GM21717 (cell line): ENCODE data around the gene CRLF2.
"Not testable (repeated sequence)": the region's sequence is repeated elsewhere in the genome, so short reads cannot be mapped to it uniquely, and the experiment has no call there.

ENCODE experiments used
- ATAC-seq: cut with Tn5 transposase; IDR thresholded peaks from one replicate; pipeline ENCODE4 v1.9.1; 2021; ENCODE audit warnings: mild to moderate bottlenecking, moderate library complexity; ENCODE audit not compliant: unreplicated experiment

CRLF2 gene

DNA sequence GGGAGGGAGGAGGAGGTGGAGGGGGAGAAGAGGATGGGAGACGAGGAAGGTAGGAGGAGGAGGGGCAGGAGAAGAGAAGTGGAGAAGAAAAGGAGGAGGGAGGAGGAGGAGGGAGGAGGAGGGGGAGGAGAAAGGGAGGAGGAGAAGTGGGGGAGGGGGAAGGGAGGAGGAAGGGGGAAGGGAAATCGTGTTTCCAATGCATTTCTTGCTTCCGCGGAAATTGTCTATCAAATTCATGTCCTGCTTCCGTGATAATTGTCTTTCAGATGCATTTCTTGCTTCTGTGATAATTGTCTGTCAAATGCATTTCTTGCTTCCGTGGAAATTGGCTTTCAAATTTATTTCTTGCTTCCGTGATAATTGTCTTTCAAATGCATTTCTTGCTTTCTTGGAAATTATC lies 43.3 kb downstream of the CRLF2 start:
- ATAC-seq: no peak

DNA sequence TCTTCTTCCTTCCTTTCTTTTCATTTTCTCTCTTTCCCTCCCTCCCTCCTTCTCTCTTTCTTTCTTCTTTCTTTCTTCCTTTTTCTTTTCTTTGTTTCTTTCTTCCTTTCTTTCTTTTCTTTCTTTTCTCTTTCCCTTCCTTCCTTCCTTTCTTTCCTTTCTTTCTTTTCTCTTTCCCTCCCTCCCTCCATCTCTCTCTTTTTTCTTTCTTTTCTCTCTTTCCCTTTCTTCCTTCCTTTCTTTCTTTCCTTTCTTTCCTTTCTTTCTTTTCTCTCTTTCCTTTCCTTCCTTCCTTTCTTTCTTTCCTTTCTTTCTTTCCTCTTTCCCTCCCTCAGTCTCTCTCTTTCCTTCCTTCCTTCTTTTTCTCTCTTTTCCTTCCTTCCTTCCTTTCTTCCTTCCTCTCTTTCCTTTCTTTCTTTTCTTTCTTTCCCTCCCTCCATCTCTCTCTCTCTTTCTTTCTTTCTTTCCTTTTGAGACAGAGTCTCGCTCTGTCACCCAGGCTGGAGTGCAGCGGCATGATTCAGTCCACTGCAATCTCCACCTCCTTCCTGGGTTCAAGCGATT lies 44.4 kb downstream of the CRLF2 start:
- no peak for ATAC-seq

DNA sequence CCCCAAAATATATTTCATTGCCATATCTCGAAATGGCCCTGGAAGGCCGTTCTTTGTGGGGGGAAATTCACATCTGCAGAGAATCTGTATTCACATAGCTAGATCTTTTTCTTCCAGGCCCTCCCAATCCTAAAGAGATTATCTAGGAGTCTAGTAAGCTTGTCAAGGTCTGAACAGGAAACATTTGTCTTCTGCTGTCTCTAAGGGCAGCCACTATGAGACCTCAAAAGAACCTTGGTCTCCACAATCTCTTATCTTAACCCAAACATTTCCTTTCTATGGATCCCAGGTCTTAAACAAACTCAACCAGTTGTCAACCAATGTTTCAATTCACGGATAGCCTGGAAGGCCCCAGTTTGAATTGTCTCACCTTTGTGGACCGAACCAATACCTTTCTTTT lies 45.0 kb downstream of the CRLF2 start:
- no peak for ATAC-seq

DNA sequence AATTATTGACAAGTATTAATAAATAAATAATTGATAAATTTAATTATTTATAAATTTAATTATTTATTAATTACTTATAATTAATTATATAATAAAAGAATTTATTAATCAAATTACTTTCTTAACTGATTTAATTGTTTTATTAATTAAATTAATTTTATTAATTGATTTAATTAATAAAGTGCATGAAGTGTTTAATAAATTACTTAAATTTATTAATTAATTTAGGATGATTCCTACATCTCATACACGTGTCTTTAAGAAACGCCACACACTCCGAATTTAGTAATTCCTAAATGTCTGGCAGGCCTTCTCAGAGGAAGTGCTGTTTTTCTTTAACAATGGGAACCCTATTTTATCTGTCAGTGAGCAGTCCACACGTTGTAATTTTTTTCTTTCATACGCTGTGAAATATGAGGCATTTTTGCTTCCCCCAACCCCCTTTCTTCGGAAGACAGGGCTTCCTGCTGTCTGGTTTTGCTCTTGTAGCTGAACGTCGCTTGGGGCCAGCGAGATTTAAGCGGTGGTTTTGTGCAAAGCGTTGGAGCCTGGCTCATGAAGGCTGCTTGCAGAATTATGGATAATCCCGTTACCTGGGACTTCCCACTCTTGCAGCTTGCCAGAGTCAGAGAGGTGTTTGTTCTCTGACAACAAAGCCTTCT lies 46.8 kb downstream of the CRLF2 start:
- ATAC-seq: no peak

DNA sequence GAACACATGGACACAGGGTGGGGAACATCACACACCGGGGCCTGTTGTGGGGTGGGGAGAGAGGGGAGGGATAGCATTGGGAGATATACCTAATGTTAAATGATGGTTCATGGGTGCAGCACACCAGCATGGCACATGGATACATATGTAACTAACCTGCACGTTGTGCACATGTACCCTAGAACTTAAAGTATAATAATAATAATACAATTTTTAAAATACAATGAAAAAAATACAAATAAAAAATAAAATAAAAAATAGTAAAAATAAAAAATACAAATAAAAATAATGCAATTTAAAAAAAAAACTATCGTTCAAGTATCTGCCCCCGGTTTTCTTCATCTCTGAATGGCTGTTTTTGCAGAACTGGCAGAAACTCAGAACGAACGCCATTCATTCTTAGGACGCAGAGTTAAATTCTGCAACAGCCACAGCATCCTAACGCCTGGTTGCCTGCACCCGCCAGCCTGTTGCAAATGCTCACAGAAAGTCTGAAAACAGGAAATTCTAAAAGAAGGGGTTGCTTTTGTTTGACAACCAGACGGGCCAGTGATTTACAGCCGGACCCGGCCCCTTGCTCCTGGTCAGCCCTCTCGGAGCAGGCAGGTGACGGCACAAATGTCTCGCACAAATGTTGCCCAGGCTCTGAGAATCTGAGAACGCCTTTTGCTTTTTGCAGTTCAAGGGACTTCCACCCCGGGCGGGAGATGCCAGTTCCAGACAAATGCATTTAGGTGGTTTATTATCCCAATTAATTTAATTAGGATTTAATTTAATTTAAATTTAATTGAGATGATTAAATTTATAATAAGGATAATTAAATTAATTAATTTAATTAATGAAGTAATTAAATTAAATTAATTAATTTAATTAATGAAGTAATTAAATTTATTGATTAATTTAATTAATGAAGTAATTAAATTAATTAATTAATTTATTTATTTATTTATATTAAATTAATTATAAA lies 47.8 kb downstream of the CRLF2 start:
- no peak for ATAC-seq

DNA sequence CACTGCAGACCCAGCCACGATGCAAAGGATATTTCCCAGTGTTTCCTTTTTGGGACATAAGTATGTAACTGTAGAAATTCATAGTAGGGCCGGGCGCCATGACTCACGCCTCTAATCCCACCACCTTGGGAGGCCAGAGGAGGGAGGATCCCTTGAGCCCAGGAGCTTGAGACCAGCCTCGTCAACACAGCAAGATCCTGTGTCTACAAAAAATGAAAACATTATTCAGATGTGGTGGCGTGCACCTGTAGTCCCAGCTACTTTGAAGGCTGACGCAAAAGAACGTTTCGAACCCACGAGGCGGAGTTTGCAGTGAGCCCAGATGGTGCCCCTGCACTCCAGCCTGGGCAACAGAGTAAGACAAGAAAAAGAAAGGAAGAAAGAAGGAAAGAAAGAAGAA lies 49.2 kb downstream of the CRLF2 start:
- no peak for ATAC-seq

DNA sequence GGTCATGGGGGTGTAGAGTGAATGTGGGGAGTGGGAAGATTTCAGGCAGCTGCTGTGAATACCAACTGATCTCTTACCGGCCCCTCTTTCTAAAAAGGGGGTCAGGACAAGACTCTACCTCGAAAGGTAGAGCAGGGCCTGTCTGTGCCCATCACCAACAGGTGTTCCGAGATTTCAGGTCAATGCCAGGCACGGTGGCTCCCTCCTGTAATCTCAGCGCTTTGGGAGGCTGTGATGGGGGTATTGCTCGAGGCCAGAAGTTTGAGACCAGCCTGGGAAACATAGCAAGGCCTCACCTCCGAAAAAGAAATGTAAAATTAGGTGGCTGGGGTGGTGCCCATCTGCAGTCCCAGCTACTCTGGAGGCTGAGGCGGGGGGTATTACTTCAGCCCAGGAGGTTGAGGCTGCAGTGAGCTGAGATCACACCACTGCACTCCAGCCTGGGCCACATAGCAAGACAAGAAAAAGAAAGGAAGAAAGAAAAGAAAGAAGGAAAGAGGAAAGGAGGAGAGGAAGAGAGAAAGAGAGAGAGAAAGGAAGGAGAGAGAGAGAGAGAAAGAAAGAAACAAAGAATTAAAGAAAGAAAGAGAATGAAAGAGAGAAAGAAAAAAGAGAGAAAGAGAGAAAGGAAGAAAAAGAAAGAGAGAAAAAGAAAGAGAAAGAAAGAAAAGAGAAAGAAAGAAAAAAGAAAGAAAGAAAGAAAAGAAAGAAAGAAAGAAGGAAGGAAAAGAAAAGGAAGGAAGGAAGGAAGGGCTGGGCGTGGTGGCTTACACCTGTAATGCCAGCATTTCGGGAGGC lies 50.1 kb downstream of the CRLF2 start:
- ATAC-seq: no peak

DNA sequence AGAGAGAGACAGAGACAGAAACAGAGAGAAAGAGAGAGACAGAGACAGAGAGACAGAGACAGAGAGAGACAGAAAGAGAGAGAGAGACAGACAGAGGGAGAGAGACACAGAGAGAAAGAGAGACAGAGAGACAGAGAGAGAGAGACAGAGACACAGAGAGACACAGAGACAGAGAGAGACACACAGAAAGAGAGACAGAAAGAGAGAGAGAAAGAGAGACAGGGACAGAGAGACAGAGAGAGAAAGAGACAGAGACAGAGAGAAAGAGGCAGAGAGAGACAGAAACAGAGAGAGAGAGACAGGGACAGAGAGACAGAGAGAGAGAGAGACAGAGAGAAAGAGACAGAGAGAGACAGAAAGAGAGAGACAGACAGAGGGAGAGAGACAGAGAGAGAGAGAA lies 52.9 kb downstream of the CRLF2 start:
- ATAC-seq: no peak

DNA sequence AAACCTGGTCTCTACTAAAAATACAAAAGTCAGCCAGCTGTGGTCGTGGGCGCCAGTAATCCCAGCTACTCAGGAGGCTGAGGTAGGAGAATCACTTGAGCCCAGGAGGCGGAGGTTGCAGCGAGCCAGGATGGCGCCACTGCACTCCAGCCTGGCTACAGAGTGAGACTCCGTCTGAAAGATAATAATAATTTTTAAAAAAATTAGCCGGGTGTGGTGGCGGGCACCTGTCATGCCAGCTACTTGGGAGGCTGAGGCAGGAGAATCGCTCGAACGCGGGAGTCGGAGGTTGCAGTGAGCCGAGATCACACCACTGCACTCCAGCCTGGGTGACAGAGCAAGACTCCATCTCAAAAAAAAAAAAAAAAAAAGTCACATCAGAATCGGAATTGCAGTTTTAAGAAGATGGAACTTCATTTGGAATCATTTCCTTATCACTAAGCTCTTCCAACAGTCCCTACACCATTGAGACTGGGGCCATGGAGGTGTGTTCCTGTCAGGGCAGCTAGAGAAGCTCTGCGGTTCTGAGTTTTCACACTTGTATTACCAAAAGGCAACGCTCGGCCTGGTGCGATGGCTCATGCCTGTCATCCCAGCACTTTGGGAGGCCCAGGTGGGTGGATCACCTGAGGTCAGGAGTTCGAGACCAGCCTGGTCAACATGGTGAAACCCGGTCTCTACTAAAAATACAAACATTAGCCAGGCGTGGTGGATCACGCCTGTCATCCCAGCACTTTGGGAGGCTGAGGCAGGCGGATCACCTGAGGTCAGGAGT lies 55.6 kb downstream of the CRLF2 start:
- not testable (repeated sequence) for ATAC-seq

DNA sequence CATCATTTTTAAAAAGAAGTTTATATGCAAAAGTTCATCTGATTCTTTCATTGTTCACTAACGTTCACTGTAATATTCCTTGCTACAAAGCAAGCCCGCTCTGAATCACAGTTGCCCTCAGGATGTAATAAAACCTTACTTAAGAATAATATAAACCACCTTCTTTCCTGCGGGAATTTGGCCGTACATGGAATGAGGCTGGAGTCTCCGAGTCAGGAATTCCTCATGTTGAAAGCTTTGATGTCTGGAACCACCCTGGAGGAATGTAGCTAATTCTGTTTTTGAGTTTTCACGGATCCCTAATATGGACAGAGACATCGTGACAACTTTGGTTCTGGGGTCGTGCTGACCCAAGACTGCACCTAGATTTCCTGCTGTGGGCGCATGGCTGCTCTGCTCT lies 58.5 kb downstream of the CRLF2 start:
- no peak for ATAC-seq

DNA sequence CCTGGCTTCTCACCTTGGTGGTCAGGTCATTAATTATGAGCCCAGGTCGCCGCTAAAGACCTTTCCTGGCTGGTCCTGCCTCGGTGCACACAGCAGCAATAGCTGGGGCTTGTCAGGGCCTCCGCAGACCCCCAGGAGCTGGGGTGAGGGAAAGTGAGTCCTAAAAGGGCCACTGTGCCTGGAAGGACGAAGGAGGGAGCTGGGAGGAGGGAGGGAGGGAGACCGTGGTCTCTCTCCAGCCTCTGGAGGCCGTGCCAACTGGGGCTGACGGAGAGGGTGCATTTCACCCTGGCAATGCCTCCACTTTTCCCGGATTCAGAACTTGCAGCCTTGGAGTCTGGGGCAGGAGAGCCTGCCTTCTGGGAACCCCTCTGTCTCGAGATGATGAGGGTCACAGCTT lies 60.4 kb downstream of the CRLF2 start:
- no peak for ATAC-seq

DNA sequence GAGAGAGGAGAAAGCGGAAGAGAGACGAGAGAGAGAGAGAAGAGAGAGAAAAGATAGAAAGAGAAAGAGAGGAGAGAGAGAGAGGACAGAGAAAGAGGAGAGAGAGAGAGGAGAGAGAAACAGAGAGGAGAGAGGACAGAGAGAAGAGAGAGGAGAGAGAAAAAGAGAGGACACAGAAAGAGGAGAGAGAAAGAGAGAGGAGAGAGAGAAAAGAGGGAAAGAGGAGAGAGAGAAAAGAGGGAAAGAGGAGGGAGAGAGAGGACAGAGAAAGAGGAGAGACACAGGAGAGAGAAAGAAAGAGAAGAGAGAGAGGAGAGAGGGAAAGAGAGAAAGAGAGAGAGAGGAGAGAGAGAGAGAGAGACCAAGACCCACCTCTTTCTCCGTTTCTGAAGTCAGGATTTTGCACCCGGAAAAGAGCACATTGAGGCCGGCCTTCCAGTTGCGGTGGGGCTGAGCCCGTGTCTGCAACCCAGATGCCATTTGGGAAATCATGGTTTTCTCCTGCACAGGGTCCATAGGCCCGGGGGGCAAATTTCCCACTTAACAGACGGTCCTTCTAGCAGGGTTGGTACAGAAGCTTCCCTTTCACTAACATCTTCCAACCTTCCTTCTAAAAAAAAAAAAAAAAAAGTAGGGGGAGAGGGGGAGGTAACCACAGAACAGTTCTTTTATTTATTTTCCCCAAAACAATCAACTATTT lies 60.9 kb downstream of the CRLF2 start:
- ATAC-seq: no peak

DNA sequence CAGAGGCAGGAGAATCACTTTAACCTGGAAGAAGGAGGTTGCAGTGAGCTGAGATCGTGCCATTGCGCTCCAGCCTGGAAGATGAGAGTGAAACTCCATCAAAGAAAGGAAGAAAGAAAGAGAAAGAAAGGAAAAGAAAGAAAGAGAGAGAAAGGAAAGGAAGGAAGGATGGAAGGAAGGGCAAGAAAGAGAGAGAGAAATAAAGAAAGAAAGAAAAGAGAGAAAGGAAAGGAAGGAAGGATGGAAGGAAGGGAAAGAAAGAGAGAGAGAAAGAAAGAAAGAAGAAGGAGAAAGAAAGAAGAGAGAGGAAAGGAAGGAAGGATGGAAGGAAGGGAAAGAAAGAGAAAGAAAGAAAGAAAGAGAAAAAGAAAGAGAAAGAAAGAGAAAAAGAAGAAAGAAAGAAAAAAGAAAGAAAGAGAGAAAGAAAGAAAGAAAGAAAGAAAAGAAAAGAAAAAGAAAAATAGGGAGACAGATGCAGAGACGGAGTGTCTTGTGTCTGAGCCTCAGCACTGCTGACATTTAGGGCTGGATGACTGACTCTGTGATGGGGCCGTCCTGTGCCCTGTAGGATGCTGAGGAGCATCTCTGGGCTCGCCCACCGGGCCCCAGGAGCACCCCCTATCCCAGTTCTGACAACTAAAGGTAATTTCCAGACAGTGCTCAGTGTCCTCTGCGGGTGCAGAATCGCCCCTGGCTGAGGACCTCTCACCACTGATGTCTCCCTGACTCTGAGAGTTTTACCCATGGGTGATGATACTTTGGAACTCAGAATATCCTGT lies 61.7 kb downstream of the CRLF2 start:
- ATAC-seq: no peak

DNA sequence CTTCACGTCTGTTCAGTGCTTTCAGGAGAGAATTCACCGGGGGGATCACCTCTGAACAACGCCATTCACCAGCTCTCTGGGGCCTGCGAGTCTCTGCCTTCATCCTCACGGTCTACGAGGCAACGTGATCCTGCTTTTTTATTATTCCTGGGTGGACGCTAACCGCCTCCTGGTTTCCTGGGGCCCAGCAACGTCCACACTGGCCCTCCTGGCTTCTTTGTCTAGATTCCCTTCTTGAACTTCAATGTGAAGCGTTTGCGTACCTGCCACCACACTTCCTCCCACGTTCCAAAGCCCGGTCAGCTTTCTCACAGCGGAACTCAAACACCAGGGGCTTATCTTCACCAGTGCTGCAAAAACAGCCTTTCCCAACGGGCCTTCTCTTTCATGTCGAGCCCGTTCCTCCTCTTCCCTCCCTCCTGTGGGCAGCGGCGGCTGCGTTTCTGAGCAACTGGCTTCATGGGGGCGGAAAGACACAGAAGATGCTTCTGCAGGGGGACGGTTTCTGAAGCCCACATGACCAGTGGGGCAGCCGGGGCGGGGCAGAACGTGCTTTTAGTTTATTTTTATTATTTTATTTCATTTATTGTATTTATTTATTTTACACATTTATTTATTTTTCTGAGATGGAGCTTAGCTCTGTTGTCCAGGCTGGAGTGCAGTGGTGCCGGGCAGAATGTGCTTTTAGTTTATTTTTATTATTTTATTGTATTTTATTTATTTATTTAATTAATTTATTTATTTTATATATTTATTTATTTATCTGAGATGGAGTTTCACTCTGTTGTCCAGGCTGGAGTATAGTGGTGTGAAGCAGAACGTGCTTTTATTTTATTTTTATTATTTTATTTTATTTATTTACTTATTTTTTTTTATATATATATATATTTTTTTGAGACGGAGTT lies 64.6 kb downstream of the CRLF2 start:
- no peak for ATAC-seq

DNA sequence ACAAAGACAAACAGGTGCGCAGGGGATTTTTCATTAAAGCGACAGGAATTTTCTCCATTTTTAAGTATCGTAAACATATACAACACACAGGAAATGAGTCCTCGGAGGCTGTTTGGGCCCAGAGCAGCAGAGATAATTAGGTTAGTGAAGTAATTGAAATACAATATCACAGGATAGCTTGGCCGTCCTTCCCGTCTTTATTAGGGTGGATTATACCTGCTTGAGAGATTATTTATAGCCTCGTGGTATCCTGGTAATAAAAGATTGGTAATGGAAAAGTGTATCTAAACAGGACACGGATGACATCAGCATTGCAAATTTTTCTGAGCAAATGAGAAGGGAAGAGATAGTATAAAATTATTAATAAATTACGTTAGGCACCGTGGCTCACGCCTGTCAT lies 68.2 kb downstream of the CRLF2 start:
- no peak for ATAC-seq
